D341Med (cell line): ENCODE data around the gene GNS.

Experiments
- DNase-seq: peaks from one replicate; pipeline ENCODE4 v3.0.0; 2012; ENCODE audit warnings: low spot score

GNS gene

GRCh38 chr12:64735442-64735841 lies 23.8 kb downstream of the GNS start:
- no peak for DNase-seq

GRCh38 chr12:64733857-64734256 lies 25.3 kb downstream of the GNS start:
- no peak for DNase-seq

GRCh38 chr12:64731683-64732082 lies 27.5 kb downstream of the GNS start:
- no peak for DNase-seq

- no peak for DNase-seq
Observed at GRCh38 chr12:64730588-64730969, 28.6 kb downstream of the GNS start.

- DNase-seq: no peak
Observed at GRCh38 chr12:64729909-64730587, 29.2 kb downstream of the GNS start.

GRCh38 chr12:64724201-64724745 lies 34.9 kb downstream of the GNS start:
- DNase-seq: no peak

- no peak for DNase-seq
Observed at GRCh38 chr12:64723630-64724029, 35.6 kb downstream of the GNS start.

- DNase-seq: no peak
Observed at GRCh38 chr12:64722835-64723234, 36.4 kb downstream of the GNS start.

- DNase-seq: no peak
Observed at GRCh38 chr12:64720884-64721283, 38.3 kb downstream of the GNS start.

GRCh38 chr12:64718649-64719048 lies 40.6 kb downstream of the GNS start:
- DNase-seq: no peak

- DNase-seq: no peak
Observed at GRCh38 chr12:64716839-64717455, 42.3 kb downstream of the GNS start.

GRCh38 chr12:64716371-64716770 lies 42.8 kb downstream of the GNS start:
- no peak for DNase-seq

GRCh38 chr12:64714551-64714968 lies 44.6 kb downstream of the GNS start:
- DNase-seq: no peak

GRCh38 chr12:64713376-64713775 lies 45.8 kb downstream of the GNS start:
- DNase-seq: no peak

- no peak for DNase-seq
Observed at GRCh38 chr12:64709429-64709828, 49.8 kb downstream of the GNS start.

GRCh38 chr12:64707926-64708325 lies 51.3 kb downstream of the GNS start:
- DNase-seq: no peak

- DNase-seq: no peak
Observed at GRCh38 chr12:64707362-64707761, 51.8 kb downstream of the GNS start.

GRCh38 chr12:64706857-64707256 lies 52.3 kb downstream of the GNS start:
- DNase-seq: no peak

GRCh38 chr12:64706306-64706705 lies 52.9 kb downstream of the GNS start:
- no peak for DNase-seq

GRCh38 chr12:64701283-64701682 lies 57.9 kb downstream of the GNS start:
- no peak for DNase-seq

- DNase-seq: no peak
Observed at GRCh38 chr12:64700532-64700931, 58.7 kb downstream of the GNS start.

GRCh38 chr12:64699504-64700115 lies 59.6 kb downstream of the GNS start:
- no peak for DNase-seq

GRCh38 chr12:64696080-64696741 lies 63.0 kb downstream of the GNS start:
- no peak for DNase-seq
